GM23338 (cell line): ENCODE data around the gene PLCH2.

Experiments
- CREB1 ChIP-seq: fragments of 250-450 bp; sonication (Bioruptor Pico); IDR thresholded peaks from 2 replicates; pipeline ENCODE4 v1.5.0; 2020; ENCODE audit warnings: low read depth, mild to moderate bottlenecking, moderate library complexity
- CTCF ChIP-seq, 2 experiments: fragments of 200-600 bp in 1 of 2; sonication (generic) in 1 of 2; conservative IDR thresholded peaks; 2 replicates each; pipeline versions ENCODE4 v1.5.1 to v1.6.1; 2016 to 2017; ENCODE audit warnings: antibody characterized with exemption in 2 of 2, low read depth in 2 of 2, mild to moderate bottlenecking in 2 of 2, moderate library complexity in 1 of 2
- EZH2 ChIP-seq: fragments of 200-600 bp; sonication (generic); IDR thresholded peaks from one replicate; pipeline ENCODE4 v1.8.0; 2017; ENCODE audit warnings: antibody characterized with exemption, mild to moderate bottlenecking, low read depth; ENCODE audit not compliant: unreplicated experiment
- EZH2phosphoT487 ChIP-seq: fragments of 200-600 bp; sonication (generic); IDR thresholded peaks from one replicate; pipeline ENCODE4 v1.8.1; 2018; ENCODE audit warnings: antibody characterized with exemption; ENCODE audit not compliant: unreplicated experiment
- JUNB ChIP-seq: IDR thresholded peaks from one replicate; pipeline ENCODE4 v1.6.1; 2016; ENCODE audit warnings: antibody characterized with exemption; ENCODE audit not compliant: unreplicated experiment
- NANOG ChIP-seq: IDR thresholded peaks from 2 replicates; pipeline ENCODE4 v1.6.1; 2016; ENCODE audit warnings: antibody characterized with exemption, borderline replicate concordance
- POLR2AphosphoS5 ChIP-seq: IDR thresholded peaks from 2 replicates; pipeline ENCODE4 v1.6.1; 2016; ENCODE audit warnings: antibody characterized with exemption, low read depth
- STAT1 ChIP-seq: IDR thresholded peaks from one replicate; pipeline ENCODE4 v1.6.1; 2016; ENCODE audit warnings: antibody characterized with exemption; ENCODE audit not compliant: unreplicated experiment
- ZNF114 ChIP-seq: fragments of 250-450 bp; sonication (Bioruptor Pico); IDR thresholded peaks from 2 replicates; pipeline ENCODE4 v1.5.0; 2020; ENCODE audit warnings: mild to moderate bottlenecking, moderate library complexity
- ZNF331 ChIP-seq: fragments of 250-450 bp; sonication (Bioruptor Pico); IDR thresholded peaks from 2 replicates; pipeline ENCODE4 v1.5.0; 2020; ENCODE audit warnings: low read depth, mild to moderate bottlenecking, moderate library complexity
- TF ChIP-seq, protein P1 (sequence below): IDR thresholded peaks from one replicate; pipeline ENCODE4 v1.6.1; 2018; ENCODE audit warnings: antibody characterized with exemption; ENCODE audit not compliant: unreplicated experiment
- TF ChIP-seq, protein P2 (sequence below): IDR thresholded peaks from 2 replicates; pipeline ENCODE4 v1.6.1; 2016; ENCODE audit warnings: antibody characterized with exemption

GRCh38 chr1:2526824-2527555, 50.9 kb downstream of the PLCH2 start:
- TF ChIP-seq CTCF (conservative IDR thresholded peaks at IDR 0.05; ENCODE audit: low read depth in 2 of 2) = no peak
- no peak for TF ChIP-seq EZH2
- TF ChIP-seq POLR2AphosphoS5 = no peak
- TF ChIP-seq JUNB = no peak
- TF ChIP-seq, protein P1, sequence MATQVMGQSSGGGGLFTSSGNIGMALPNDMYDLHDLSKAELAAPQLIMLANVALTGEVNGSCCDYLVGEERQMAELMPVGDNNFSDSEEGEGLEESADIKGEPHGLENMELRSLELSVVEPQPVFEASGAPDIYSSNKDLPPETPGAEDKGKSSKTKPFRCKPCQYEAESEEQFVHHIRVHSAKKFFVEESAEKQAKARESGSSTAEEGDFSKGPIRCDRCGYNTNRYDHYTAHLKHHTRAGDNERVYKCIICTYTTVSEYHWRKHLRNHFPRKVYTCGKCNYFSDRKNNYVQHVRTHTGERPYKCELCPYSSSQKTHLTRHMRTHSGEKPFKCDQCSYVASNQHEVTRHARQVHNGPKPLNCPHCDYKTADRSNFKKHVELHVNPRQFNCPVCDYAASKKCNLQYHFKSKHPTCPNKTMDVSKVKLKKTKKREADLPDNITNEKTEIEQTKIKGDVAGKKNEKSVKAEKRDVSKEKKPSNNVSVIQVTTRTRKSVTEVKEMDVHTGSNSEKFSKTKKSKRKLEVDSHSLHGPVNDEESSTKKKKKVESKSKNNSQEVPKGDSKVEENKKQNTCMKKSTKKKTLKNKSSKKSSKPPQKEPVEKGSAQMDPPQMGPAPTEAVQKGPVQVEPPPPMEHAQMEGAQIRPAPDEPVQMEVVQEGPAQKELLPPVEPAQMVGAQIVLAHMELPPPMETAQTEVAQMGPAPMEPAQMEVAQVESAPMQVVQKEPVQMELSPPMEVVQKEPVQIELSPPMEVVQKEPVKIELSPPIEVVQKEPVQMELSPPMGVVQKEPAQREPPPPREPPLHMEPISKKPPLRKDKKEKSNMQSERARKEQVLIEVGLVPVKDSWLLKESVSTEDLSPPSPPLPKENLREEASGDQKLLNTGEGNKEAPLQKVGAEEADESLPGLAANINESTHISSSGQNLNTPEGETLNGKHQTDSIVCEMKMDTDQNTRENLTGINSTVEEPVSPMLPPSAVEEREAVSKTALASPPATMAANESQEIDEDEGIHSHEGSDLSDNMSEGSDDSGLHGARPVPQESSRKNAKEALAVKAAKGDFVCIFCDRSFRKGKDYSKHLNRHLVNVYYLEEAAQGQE = no peak
- TF ChIP-seq CREB1 (CRISPR knock-in tag) = no peak
- TF ChIP-seq ZNF114 (CRISPR knock-in tag) = no peak
- TF ChIP-seq EZH2phosphoT487 = no peak
- no peak for TF ChIP-seq ZNF331
- TF ChIP-seq NANOG = no peak
- TF ChIP-seq, protein P2, sequence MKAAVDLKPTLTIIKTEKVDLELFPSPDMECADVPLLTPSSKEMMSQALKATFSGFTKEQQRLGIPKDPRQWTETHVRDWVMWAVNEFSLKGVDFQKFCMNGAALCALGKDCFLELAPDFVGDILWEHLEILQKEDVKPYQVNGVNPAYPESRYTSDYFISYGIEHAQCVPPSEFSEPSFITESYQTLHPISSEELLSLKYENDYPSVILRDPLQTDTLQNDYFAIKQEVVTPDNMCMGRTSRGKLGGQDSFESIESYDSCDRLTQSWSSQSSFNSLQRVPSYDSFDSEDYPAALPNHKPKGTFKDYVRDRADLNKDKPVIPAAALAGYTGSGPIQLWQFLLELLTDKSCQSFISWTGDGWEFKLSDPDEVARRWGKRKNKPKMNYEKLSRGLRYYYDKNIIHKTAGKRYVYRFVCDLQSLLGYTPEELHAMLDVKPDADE = no peak
- no peak for TF ChIP-seq STAT1
